ENCODE data around the gene BNC2.

DNA sequence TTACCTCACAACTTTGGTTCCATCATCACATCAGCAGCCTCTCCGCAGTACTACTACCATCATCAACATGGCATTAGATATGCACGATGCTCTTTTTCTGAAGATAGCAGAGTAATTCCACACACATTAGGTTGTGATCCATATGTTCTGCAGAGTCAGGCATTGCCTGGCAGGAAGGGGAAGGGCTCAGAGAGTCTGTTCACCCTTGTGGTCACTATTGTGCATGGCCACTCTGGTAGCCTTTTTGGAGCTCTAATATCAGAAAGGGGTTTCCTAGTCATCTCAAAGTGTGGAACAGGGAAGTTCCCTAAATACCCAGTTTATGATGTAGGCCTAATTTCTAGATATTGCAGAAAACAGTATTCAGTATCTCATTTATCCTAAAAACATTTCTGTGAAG, 373.6 kb downstream of the BNC2 start:
- TF ChIP-seq, protein P1, sequence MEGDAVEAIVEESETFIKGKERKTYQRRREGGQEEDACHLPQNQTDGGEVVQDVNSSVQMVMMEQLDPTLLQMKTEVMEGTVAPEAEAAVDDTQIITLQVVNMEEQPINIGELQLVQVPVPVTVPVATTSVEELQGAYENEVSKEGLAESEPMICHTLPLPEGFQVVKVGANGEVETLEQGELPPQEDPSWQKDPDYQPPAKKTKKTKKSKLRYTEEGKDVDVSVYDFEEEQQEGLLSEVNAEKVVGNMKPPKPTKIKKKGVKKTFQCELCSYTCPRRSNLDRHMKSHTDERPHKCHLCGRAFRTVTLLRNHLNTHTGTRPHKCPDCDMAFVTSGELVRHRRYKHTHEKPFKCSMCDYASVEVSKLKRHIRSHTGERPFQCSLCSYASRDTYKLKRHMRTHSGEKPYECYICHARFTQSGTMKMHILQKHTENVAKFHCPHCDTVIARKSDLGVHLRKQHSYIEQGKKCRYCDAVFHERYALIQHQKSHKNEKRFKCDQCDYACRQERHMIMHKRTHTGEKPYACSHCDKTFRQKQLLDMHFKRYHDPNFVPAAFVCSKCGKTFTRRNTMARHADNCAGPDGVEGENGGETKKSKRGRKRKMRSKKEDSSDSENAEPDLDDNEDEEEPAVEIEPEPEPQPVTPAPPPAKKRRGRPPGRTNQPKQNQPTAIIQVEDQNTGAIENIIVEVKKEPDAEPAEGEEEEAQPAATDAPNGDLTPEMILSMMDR (conservative IDR thresholded peaks at IDR 0.05; ENCODE audit: low read length): no peak
- no peak for TF ChIP-seq EZH2phosphoT487 (IDR thresholded peaks at IDR 0.05; ENCODE audit: borderline replicate concordance)

All from Loucy (cell line).